Astrocyte (in vitro differentiated cells and primary cell): ENCODE data around the gene LSM14B. TPM values are rescaled to one million over a fixed set of nuclear protein-coding genes. Genes with fewer than 3 reads are reported as not detected.

Experiments used
- DNase-seq: peaks from one replicate; pipeline ENCODE4 v3.0.0-alpha.2; 2010; ENCODE audit warnings: low read depth
- FAIRE-seq: peaks from 2 replicates; lab custom pipeline; 2011; peaks lifted over from hg19 to GRCh38; lab: Jason Lieb, UNC
- H2AFZ ChIP-seq: 2 replicates; pipeline ENCODE4 v1.6.0; 2012; ENCODE audit warnings: low read depth, low read length, inconsistent platforms
- H3K27ac ChIP-seq: 2 replicates; pipeline ENCODE4 v1.5.1; 2011; ENCODE audit warnings: low read depth, low read length, inconsistent platforms
- H3K27me3 ChIP-seq: 2 replicates; pipeline ENCODE4 v1.6.0; 2011; ENCODE audit warnings: low read length, inconsistent platforms; ENCODE audit not compliant: insufficient read depth
- H3K36me3 ChIP-seq: 2 replicates; pipeline ENCODE4 v1.5.1; 2011; ENCODE audit warnings: low read length, inconsistent platforms; ENCODE audit not compliant: insufficient read depth
- H3K4me1 ChIP-seq: 2 replicates; pipeline ENCODE4 v1.5.1; 2011; ENCODE audit warnings: low read length, inconsistent platforms; ENCODE audit not compliant: insufficient read depth
- H3K4me2 ChIP-seq: 2 replicates; pipeline ENCODE4 v1.6.0; 2012; ENCODE audit warnings: low read length, inconsistent platforms
- H3K4me3 ChIP-seq: 2 replicates; pipeline ENCODE4 v1.5.1; 2011; ENCODE audit warnings: low read depth, mild to moderate bottlenecking, low read length, inconsistent platforms; ENCODE audit not compliant: insufficient read depth
- H3K79me2 ChIP-seq: 2 replicates; pipeline ENCODE4 v1.6.0; 2012; ENCODE audit warnings: mild to moderate bottlenecking, low read length, inconsistent platforms; ENCODE audit not compliant: insufficient read depth
- H3K9ac ChIP-seq: 2 replicates; pipeline ENCODE4 v1.6.0; 2012; ENCODE audit warnings: mild to moderate bottlenecking, low read length, inconsistent platforms
- H3K9me3 ChIP-seq: 2 replicates; pipeline ENCODE4 v1.5.1; 2012; ENCODE audit warnings: low read depth, mild to moderate bottlenecking, low read length, inconsistent platforms; ENCODE audit not compliant: insufficient read depth
- H4K20me1 ChIP-seq: 2 replicates; pipeline ENCODE4 v1.6.0; 2012; ENCODE audit warnings: low read length, inconsistent platforms; ENCODE audit not compliant: insufficient read depth
- H3K27ac Mint-ChIP-seq: one replicate; pipeline ENCODE4 v1.8.0; 2021; ENCODE audit warnings: mild to moderate bottlenecking, mixed read lengths; ENCODE audit not compliant: unreplicated experiment
- H3K27me3 Mint-ChIP-seq: one replicate; pipeline ENCODE4 v1.8.0; 2021; ENCODE audit warnings: low read depth, mixed read lengths; ENCODE audit not compliant: unreplicated experiment
- H3K36me3 Mint-ChIP-seq: one replicate; pipeline ENCODE4 v1.8.0; 2021; ENCODE audit warnings: low read depth, mixed read lengths; ENCODE audit not compliant: unreplicated experiment
- H3K4me1 Mint-ChIP-seq: one replicate; pipeline ENCODE4 v1.8.0; 2021; ENCODE audit warnings: low read depth, mixed read lengths; ENCODE audit not compliant: unreplicated experiment
- H3K4me3 Mint-ChIP-seq: one replicate; pipeline ENCODE4 v1.8.0; 2021; ENCODE audit warnings: mild to moderate bottlenecking, moderate library complexity, mixed read lengths; ENCODE audit not compliant: unreplicated experiment
- H3K9me3 Mint-ChIP-seq: one replicate; pipeline ENCODE4 v1.8.0; 2021; ENCODE audit warnings: mild to moderate bottlenecking, mixed read lengths; ENCODE audit not compliant: unreplicated experiment
- CTCF ChIP-seq: IDR thresholded peaks from 2 replicates; pipeline ENCODE4 v1.5.1; 2011; ENCODE audit warnings: low read depth, mild to moderate bottlenecking, inconsistent platforms, low read length, moderate library complexity; ENCODE audit not compliant: insufficient read depth
- EZH2 ChIP-seq: IDR thresholded peaks from 2 replicates; pipeline ENCODE4 v1.6.1; 2012; ENCODE audit warnings: mild to moderate bottlenecking, low read length, inconsistent platforms; ENCODE audit not compliant: insufficient read depth
- total RNA-seq: library from RNA; stranded (reverse); gene quantifications from 2 replicates; pipeline ENCODE4 v1.2.1, GENCODE V29; 2021

The LSM14B gene
- total RNA-seq, 1 donor from 2014 or later, result 27.1 TPM

GRCh38 chr20:62174870-62175624, 52.8 kb downstream of the LSM14B start:
- Mint-ChIP-seq H3K27ac (no peak overlapping the region), H3K27me3 (no peaks in the 10 kb centered on the region), H3K9me3 (no peaks in the 10 kb centered on the region), H3K4me1 (no peaks in the 10 kb centered on the region), H3K36me3 (peaks cover 7% of the 10 kb centered on the region), H3K4me3 (no peak overlapping the region)
- Histone ChIP-seq H3K4me2 (no peak overlapping the region), H3K36me3 (peaks cover 12% of the 10 kb centered on the region), H3K4me1 (no peaks in the 10 kb centered on the region), H4K20me1 (no peaks in the 10 kb centered on the region), H3K9me3 (no peaks in the 10 kb centered on the region), H3K9ac (no peak overlapping the region), H3K4me3 (no peak overlapping the region), H3K27me3 (no peaks in the 10 kb centered on the region), H3K79me2 (no peaks in the 10 kb centered on the region), H2AFZ (no peak overlapping the region), H3K27ac (no peak overlapping the region)
- DNase-seq (no peak), FAIRE-seq (no peak)
- no peak for TF ChIP-seq EZH2
- no peak for TF ChIP-seq CTCF

GRCh38 chr20:62175711-62176110, 53.4 kb downstream of the LSM14B start:
- Mint-ChIP-seq H3K9me3 (no peaks in the 10 kb centered on the region), H3K27ac (no peak overlapping the region), H3K36me3 (peaks cover 7% of the 10 kb centered on the region), H3K4me3 (no peak overlapping the region), H3K4me1 (no peaks in the 10 kb centered on the region), H3K27me3 (no peaks in the 10 kb centered on the region)
- Histone ChIP-seq H2AFZ (no peak overlapping the region), H3K27ac (no peak overlapping the region), H4K20me1 (no peaks in the 10 kb centered on the region), H3K4me1 (no peaks in the 10 kb centered on the region), H3K9ac (no peak overlapping the region), H3K4me3 (no peak overlapping the region), H3K4me2 (no peak overlapping the region), H3K36me3 (peaks cover 12% of the 10 kb centered on the region), H3K79me2 (no peaks in the 10 kb centered on the region), H3K27me3 (no peaks in the 10 kb centered on the region), H3K9me3 (no peaks in the 10 kb centered on the region)
- DNase-seq (no peak), FAIRE-seq (no peak)
- no peak for TF ChIP-seq CTCF
- TF ChIP-seq EZH2, result no peak

GRCh38 chr20:62176866-62177265, 54.6 kb downstream of the LSM14B start:
- TF ChIP-seq EZH2 (no peak), CTCF (no peak)
- Histone ChIP-seq H3K4me1 (peaks cover 3% of the 10 kb centered on the region), H2AFZ (no peak overlapping the region), H3K9me3 (no peaks in the 10 kb centered on the region), H3K27ac (no peak overlapping the region), H4K20me1 (no peaks in the 10 kb centered on the region), H3K4me3 (no peak overlapping the region), H3K79me2 (no peaks in the 10 kb centered on the region), H3K36me3 (peaks cover 8% of the 10 kb centered on the region), H3K4me2 (no peak overlapping the region), H3K27me3 (no peaks in the 10 kb centered on the region), H3K9ac (no peak overlapping the region)
- DNase-seq (no peak), FAIRE-seq (no peak)
- Mint-ChIP-seq H3K27ac (no peak overlapping the region), H3K4me3 (no peak overlapping the region), H3K4me1 (no peaks in the 10 kb centered on the region), H3K9me3 (no peaks in the 10 kb centered on the region), H3K36me3 (peaks cover 7% of the 10 kb centered on the region), H3K27me3 (no peaks in the 10 kb centered on the region)
